Psoas muscle (tissue), 8 donors: ENCODE measurements around the gene RAB11FIP3. TPM values are rescaled to one million over a fixed set of nuclear protein-coding genes. Genes with fewer than 3 reads are reported as not detected.

ENCODE experiments used
- ATAC-seq, 4 donors: fragments of 200-7000 bp; cut with Tn5 transposase; one replicate each; pipeline ENCODE4 v1.9.1; 2020; ENCODE audit warnings: moderate library complexity in 3 of 4, mild to moderate bottlenecking in 2 of 4
- DNase-seq, 2 donors: peaks; one replicate each; pipeline ENCODE4 v3.0.0-alpha.2; 2020
- H3K27ac ChIP-seq: fragments of 200-600 bp; one replicate; pipeline ENCODE4 v1.8.0; 2022
- H3K27me3 ChIP-seq, 3 donors: fragments of 200-600 bp in 1 of 3; one replicate each; pipeline versions ENCODE4 v1.6.1 to v1.8.0; 2013 to 2022; ENCODE audit warnings: low read length in 2 of 3, mild to moderate bottlenecking in 2 of 3, moderate library complexity in 1 of 3; ENCODE audit not compliant: insufficient read depth in 3 of 3
- H3K36me3 ChIP-seq, 2 donors: fragments of 200-600 bp in 1 of 2; one replicate each; pipeline versions ENCODE4 v1.6.1 to v1.8.0; 2013 to 2022; ENCODE audit warnings: low read depth in 1 of 2, mild to moderate bottlenecking in 1 of 2, moderate library complexity in 1 of 2; ENCODE audit not compliant: insufficient read depth in 1 of 2
- H3K4me1 ChIP-seq: fragments of 200-600 bp; one replicate; pipeline ENCODE4 v1.8.0; 2022
- H3K4me3 ChIP-seq: fragments of 200-600 bp; one replicate; pipeline ENCODE4 v1.8.0; 2022; ENCODE audit warnings: mild to moderate bottlenecking
- H3K9me3 ChIP-seq: fragments of 200-600 bp; one replicate; pipeline ENCODE4 v1.8.0; 2022
- CTCF ChIP-seq: fragments of 200-600 bp; IDR thresholded peaks from one replicate; pipeline ENCODE4 v1.8.0; 2022; ENCODE audit warnings: antibody characterized with exemption
- WGBS, 3 donors: extraction: QIAGEN DNeasy Blood & Tissue Kit; methylation state at CpG; one replicate each; pipeline versions ENCODE4 v1.1.6 to v1.1.7; 2013; 5-methylcytosine and 5-hydroxymethylcytosine counted together
- intact Hi-C, 2 donors: fragments of 100-400 bp; cut with DNase I; formaldehyde crosslinking; loops; one replicate each; pipeline versions ENCODE4 v1.11.0 to v1.14.2; 2022
- polyA plus RNA-seq, 3 donors: library from polyadenylated mRNA; stranded (reverse); fragments of 200-250 nt; gene quantifications; one replicate each; pipeline ENCODE4 v1.2.3, GENCODE V29; 2013
- total RNA-seq, 4 donors: library from RNA; stranded (reverse); fragmentation: NEBNext Ultra II Directional in 2 of 4; extraction: Animal tissue kit (Norgen Biotek cat#: 25700) in 2 of 4; gene quantifications; one replicate each; pipeline versions ENCODE4 v1.2.1 to v1.2.4, GENCODE V29; 2021 to 2023
- donor health status: healthy with polysubstance abuse.
- donor health status: DM: no; HTN: no; CAD: no; lungs with moderate emphysema.
- donor health status: Bipolar disorder and iron deficiency.
- donor health status: healthy.
- donor health status: DM: yes; HTN: yes; CAD: no.
- donor health status: DM: no; HTN: no; CAD: no.
- donor health status: DM: no; HTN: no; CAD: no.
- donor health status: DM: yes; HTN: yes; CAD: no.

The RAB11FIP3 gene
- total and polyA plus RNA-seq, 7 donors, result 20.3 to 89.5 (median 44.7) TPM

GRCh38 chr16:528111-529011 lies 102.9 kb downstream of the RAB11FIP3 start:
- Histone ChIP-seq H3K27me3 (no peaks in the 10 kb centered on the region), H3K9me3 (no peaks in the 10 kb centered on the region), H3K36me3 (no peaks in the 10 kb centered on the region), H3K4me3 (peak overlapping the region; percentile 87), H3K27ac (peak overlapping the region; percentile 83), H3K4me1 (peaks cover 49% of the 10 kb centered on the region)
- DNase-seq (peak in 1 of 2 donors; percentile 75), ATAC-seq (peak in 2 of 4 donors; percentile 0 to 3)
- TF ChIP-seq CTCF, result no peak
- intact Hi-C loops, result loop anchor here in 1 of 2 donors (5.0 kb wide), 2 partner anchors 106 to 131 kb away; partner anchors contain the start of gene NME4
- WGBS, 3 donors, result 4 to 7% (median 6%) methylated on average over 42 to 55 of the region's 55 CpGs

GRCh38 chr16:529012-529575 lies 103.6 kb downstream of the RAB11FIP3 start:
- intact Hi-C loops, result loop anchor here in 1 of 2 donors (5.0 kb wide), 2 partner anchors 107 to 132 kb away; partner anchors contain the start of gene NME4
- no peaks in the 10 kb centered on the region for H3K36me3 ChIP-seq
- WGBS, 3 donors, result 33 to 38% (median 35%) methylated on average over 10 to 12 of the region's 12 CpGs
- peak overlapping the region; percentile 87 for H3K4me3 ChIP-seq
- peaks cover 56% of the 10 kb centered on the region for H3K4me1 ChIP-seq
- H3K27me3 ChIP-seq, result no peaks in the 10 kb centered on the region
- ATAC-seq (no peak), DNase-seq (no peak)
- H3K9me3 ChIP-seq, result no peaks in the 10 kb centered on the region
- H3K27ac ChIP-seq, result peak overlapping the region; percentile 83
- TF ChIP-seq CTCF, result no peak

- ATAC-seq (no peak), DNase-seq (no peak)
- peak overlapping the region; percentile 87 for H3K4me3 ChIP-seq
- H3K27ac ChIP-seq, result peak overlapping the region; percentile 83
- WGBS, 3 donors, result 86 to 90% (median 87%) methylated on average over 23 of the region's 23 CpGs
- H3K36me3 ChIP-seq, result no peaks in the 10 kb centered on the region
- no peaks in the 10 kb centered on the region for H3K27me3 ChIP-seq
- peaks cover 63% of the 10 kb centered on the region for H3K4me1 ChIP-seq
- TF ChIP-seq CTCF, result no peak
- H3K9me3 ChIP-seq, result no peaks in the 10 kb centered on the region
- intact Hi-C loops, result no loop called here
These were observed 104.8 kb downstream of the RAB11FIP3 start for GRCh38 chr16:530111-530817.

GRCh38 chr16:531494-532125 lies 106.2 kb downstream of the RAB11FIP3 start:
- no peaks in the 10 kb centered on the region for H3K9me3 ChIP-seq
- intact Hi-C loops, result no loop called here
- DNase-seq, result no peak
- no peak overlapping the region for H3K4me3 ChIP-seq
- no peaks in the 10 kb centered on the region for H3K36me3 ChIP-seq
- peak overlapping the region; percentile 61 for H3K27ac ChIP-seq
- ATAC-seq, result no peak
- no peak for TF ChIP-seq CTCF
- peaks cover 60% of the 10 kb centered on the region for H3K4me1 ChIP-seq
- 49 to 62% (median 50%) methylated on average over 14 to 16 of the region's 16 CpGs for WGBS, 3 donors
- H3K27me3 ChIP-seq, result no peaks in the 10 kb centered on the region
